HUES6 (cell line): Measurements from ENCODE around the gene MTMR2.
A peak's percentile ranks its signal among the peaks of the same experiment; 100 is the strongest.

Experiments
- H3K27ac ChIP-seq: 2 replicates; pipeline ENCODE4 v1.7.0; 2013; ENCODE audit warnings: low read depth, mild to moderate bottlenecking, low read length, inconsistent platforms
- H3K27me3 ChIP-seq: 2 replicates; pipeline ENCODE4 v1.6.1; 2013; ENCODE audit warnings: low read length; ENCODE audit not compliant: control insufficient read depth, insufficient read depth
- H3K36me3 ChIP-seq: 2 replicates; pipeline ENCODE4 v1.6.1; 2013; ENCODE audit warnings: low read length; ENCODE audit not compliant: control insufficient read depth, insufficient read depth
- H3K4me1 ChIP-seq: 2 replicates; pipeline ENCODE4 v1.6.1; 2013; ENCODE audit warnings: low read length; ENCODE audit not compliant: control insufficient read depth, insufficient read depth
- H3K4me3 ChIP-seq: 2 replicates; pipeline ENCODE4 v1.5.1; 2013; ENCODE audit warnings: low read depth, low read length
- H3K9ac ChIP-seq: one replicate; pipeline ENCODE4 v1.6.1; 2013; ENCODE audit warnings: mild to moderate bottlenecking, low read length
- H3K9me3 ChIP-seq: 2 replicates; pipeline ENCODE4 v1.6.1; 2013; ENCODE audit warnings: low read depth, low read length; ENCODE audit not compliant: control insufficient read depth, insufficient read depth

Gene MTMR2

GRCh38 chr11:95793116-95793515 lies 130.8 kb downstream of the MTMR2 start:
- H3K4me3 ChIP-seq: no peak overlapping the region
- peaks cover 9% of the 10 kb centered on the region; the same call in 1 of the 2 replicates for H3K4me1 ChIP-seq
- no peak overlapping the region for H3K27ac ChIP-seq
- H3K36me3 ChIP-seq: no peaks in the 10 kb centered on the region
- H3K9me3 ChIP-seq: no peaks in the 10 kb centered on the region
- no peak overlapping the region for H3K9ac ChIP-seq
- no peaks in the 10 kb centered on the region for H3K27me3 ChIP-seq

GRCh38 chr11:95792700-95793099 lies 131.2 kb downstream of the MTMR2 start:
- Histone ChIP-seq H3K4me1 (peaks cover 10% of the 10 kb centered on the region; the same call in 1 of the 2 replicates), H3K9ac (no peak overlapping the region), H3K36me3 (peaks cover under 1% of the 10 kb centered on the region; the same call in 1 of the 2 replicates), H3K9me3 (no peaks in the 10 kb centered on the region), H3K4me3 (no peak overlapping the region), H3K27ac (no peak overlapping the region), H3K27me3 (no peaks in the 10 kb centered on the region)

GRCh38 chr11:95792200-95792599 lies 131.7 kb downstream of the MTMR2 start:
- H3K4me3 ChIP-seq: peak overlapping the region; percentile 86; the same call in 1 of the 2 replicates
- H3K27me3 ChIP-seq: no peaks in the 10 kb centered on the region
- H3K36me3 ChIP-seq: peaks cover 4% of the 10 kb centered on the region; the same call in 1 of the 2 replicates
- H3K9ac ChIP-seq: peak overlapping the region; percentile 98
- H3K4me1 ChIP-seq: peaks cover 10% of the 10 kb centered on the region; the same call in 1 of the 2 replicates
- no peaks in the 10 kb centered on the region for H3K9me3 ChIP-seq
- no peak overlapping the region for H3K27ac ChIP-seq

- H3K9ac ChIP-seq: peak overlapping the region; percentile 98
- peaks cover 9% of the 10 kb centered on the region for H3K36me3 ChIP-seq
- H3K27ac ChIP-seq: no peak overlapping the region
- no peaks in the 10 kb centered on the region for H3K27me3 ChIP-seq
- no peaks in the 10 kb centered on the region for H3K9me3 ChIP-seq
- H3K4me3 ChIP-seq: peak overlapping the region; percentile 86
- H3K4me1 ChIP-seq: peaks cover 10% of the 10 kb centered on the region; the same call in 1 of the 2 replicates
These were observed 132.2 kb downstream of the MTMR2 start for GRCh38 chr11:95791709-95792033.

- Histone ChIP-seq H3K27me3 (no peaks in the 10 kb centered on the region), H3K4me3 (peak overlapping the region; percentile 86), H3K36me3 (peaks cover 13% of the 10 kb centered on the region), H3K27ac (peak overlapping the region; percentile 96), H3K9ac (peak overlapping the region; percentile 98), H3K9me3 (no peaks in the 10 kb centered on the region), H3K4me1 (peaks cover 10% of the 10 kb centered on the region; the same call in 1 of the 2 replicates)
These were observed 132.8 kb downstream of the MTMR2 start for GRCh38 chr11:95790933-95791708.

- Histone ChIP-seq H3K4me1 (peaks cover 10% of the 10 kb centered on the region; the same call in 1 of the 2 replicates), H3K36me3 (peaks cover 21% of the 10 kb centered on the region), H3K4me3 (peak within 1 kb of the TSS; percentile 86), H3K27ac (peak within 1 kb of the TSS; percentile 96), H3K27me3 (no peaks in the 10 kb centered on the region), H3K9me3 (no peaks in the 10 kb centered on the region), H3K9ac (peak within 1 kb of the TSS; percentile 98)
These were observed 133.6 kb downstream of the MTMR2 start, which contains the start of gene CEP57 for GRCh38 chr11:95790123-95790932. Gene CEP57, plus strand, starts transcription at chr11:95790498. Its CDS starts 201 bp downstream, at chr11:95790699.

- Histone ChIP-seq H3K27me3 (no peaks in the 10 kb centered on the region), H3K4me3 (peak within 1 kb of the TSS; percentile 86), H3K27ac (peak within 1 kb of the TSS; percentile 96), H3K36me3 (peaks cover 28% of the 10 kb centered on the region), H3K4me1 (peaks cover 10% of the 10 kb centered on the region; the same call in 1 of the 2 replicates), H3K9me3 (no peaks in the 10 kb centered on the region), H3K9ac (peak within 1 kb of the TSS; percentile 98)
These were observed 134.3 kb downstream of the MTMR2 start, which contains the start of gene FAM76B for GRCh38 chr11:95789506-95790122. Gene FAM76B, minus strand, starts transcription at chr11:95789782. Its CDS starts 304 bp downstream, at chr11:95789478.

GRCh38 chr11:95788921-95789505 lies 134.9 kb downstream of the MTMR2 start:
- peak overlapping the region; percentile 86 for H3K4me3 ChIP-seq
- peak overlapping the region; percentile 96 for H3K27ac ChIP-seq
- H3K4me1 ChIP-seq: peaks cover 10% of the 10 kb centered on the region; the same call in 1 of the 2 replicates
- no peaks in the 10 kb centered on the region for H3K27me3 ChIP-seq
- H3K9me3 ChIP-seq: no peaks in the 10 kb centered on the region
- peaks cover 32% of the 10 kb centered on the region for H3K36me3 ChIP-seq
- H3K9ac ChIP-seq: peak overlapping the region; percentile 98
